GM19238 (cell line): ENCODE results near the gene DNAH3.
"Not testable (repeated sequence)": the region's sequence is repeated elsewhere in the genome, so short reads cannot be mapped to it uniquely, and the experiment has no call there.

Experiments
- DNase-seq: peaks from one replicate; pipeline ENCODE4 v3.0.0; 2011; ENCODE audit warnings: low spot score; ENCODE audit not compliant: insufficient read length

DNAH3 gene

GRCh38 chr16:21072976-21073375 lies 77.7 kb downstream of the DNAH3 start:
- no peak for DNase-seq

GRCh38 chr16:21071741-21072140 lies 78.9 kb downstream of the DNAH3 start:
- DNase-seq = no peak

GRCh38 chr16:21070564-21070963 lies 80.1 kb downstream of the DNAH3 start:
- no peak for DNase-seq

- no peak for DNase-seq
Observed at GRCh38 chr16:21069986-21070385, 80.7 kb downstream of the DNAH3 start.

- DNase-seq = no peak
Observed at GRCh38 chr16:21064203-21064602, 86.4 kb downstream of the DNAH3 start.

GRCh38 chr16:21063314-21063713 lies 87.3 kb downstream of the DNAH3 start:
- DNase-seq = not testable (repeated sequence)

GRCh38 chr16:21060027-21060510 lies 90.6 kb downstream of the DNAH3 start:
- DNase-seq = no peak

GRCh38 chr16:21057875-21058274 lies 92.8 kb downstream of the DNAH3 start:
- no peak for DNase-seq

GRCh38 chr16:21056396-21056795 lies 94.2 kb downstream of the DNAH3 start:
- DNase-seq = no peak

GRCh38 chr16:21055738-21056137 lies 94.9 kb downstream of the DNAH3 start:
- not testable (repeated sequence) for DNase-seq

GRCh38 chr16:21053590-21053989 lies 97.1 kb downstream of the DNAH3 start:
- no peak for DNase-seq

- DNase-seq = not testable (repeated sequence)
Observed at GRCh38 chr16:21048091-21048912, 102.3 kb downstream of the DNAH3 start.

- no peak for DNase-seq
Observed at GRCh38 chr16:21038197-21038596, 112.4 kb downstream of the DNAH3 start.

GRCh38 chr16:21037736-21038135 lies 112.9 kb downstream of the DNAH3 start:
- no peak for DNase-seq

- no peak for DNase-seq
Observed at GRCh38 chr16:21037168-21037567, 113.5 kb downstream of the DNAH3 start.

- DNase-seq = no peak
Observed at GRCh38 chr16:21036471-21036870, 114.2 kb downstream of the DNAH3 start.

GRCh38 chr16:21033704-21034103 lies 116.9 kb downstream of the DNAH3 start:
- no peak for DNase-seq

- DNase-seq = no peak
Observed at GRCh38 chr16:21033264-21033663, 117.4 kb downstream of the DNAH3 start.

- no peak for DNase-seq
Observed at GRCh38 chr16:21028728-21029127, 121.9 kb downstream of the DNAH3 start.

- no peak for DNase-seq
Observed at GRCh38 chr16:21026846-21027245, 123.8 kb downstream of the DNAH3 start.

GRCh38 chr16:21023509-21024202 lies 127.0 kb downstream of the DNAH3 start:
- no peak for DNase-seq

GRCh38 chr16:21021316-21021715 lies 129.3 kb downstream of the DNAH3 start:
- no peak for DNase-seq

- no peak for DNase-seq
Observed at GRCh38 chr16:21009815-21010214, 140.8 kb downstream of the DNAH3 start.
